K562 (cell line): Measurements from ENCODE around the gene TMEM126A. TPM values are rescaled to one million over a fixed set of nuclear protein-coding genes. Genes with fewer than 3 reads are reported as not detected.

Experiments used
- ATAC-seq: fragments of 200-7000 bp; cut with Tn5 transposase; 3 replicates; pipeline ENCODE4 v1.9.1; 2020; ENCODE audit warnings: moderate library complexity
- BruUV-seq: library from RNA; stranded (reverse); fragments of 400-500 nt; replicated peaks from 2 replicates; lab custom pipeline; 2021; lab: Mats Ljungman, UMichigan
- CTCF ChIA-PET: fragments of 300-600 bp; formaldehyde crosslinking; extraction: SDS; loops from one replicate; lab custom pipeline; 2021; ENCODE audit warnings: low intra/inter-chr PET ratio; lab: Yijun Ruan, JAX
- POLR2A ChIA-PET: fragments of 300-600, 350-650 bp; sonication (Branson Sonifier 250); formaldehyde crosslinking; extraction: SDS; loops from one replicate; lab custom pipeline; 2021; ENCODE audit warnings: antibody characterized with exemption, inconsistent platforms; lab: Yijun Ruan, JAX
- DNase-seq, 4 experiments: peaks; one replicate each; pipeline versions ENCODE4 v3.0.0 to v3.0.0-alpha.2; 2011 to 2018; ENCODE audit warnings: low spot score in 3 of 4, mixed read lengths in 3 of 4; ENCODE audit errors: extremely low read depth in 1 of 4
- FAIRE-seq: peaks from 2 replicates; lab custom pipeline; 2011; peaks lifted over from hg19 to GRCh38; lab: Jason Lieb, UNC
- H2AFZ ChIP-seq: 2 replicates; pipeline ENCODE4 v1.6.0; 2011; ENCODE audit warnings: low read depth, low read length, control low read depth, inconsistent platforms
- H3K27ac ChIP-seq: fragments of 200-600 bp; 3 replicates; pipeline ENCODE4 v1.8.0; 2011; ENCODE audit warnings: low read depth, mild to moderate bottlenecking, control low read depth, inconsistent platforms, low read length, moderate library complexity, mixed read lengths; ENCODE audit errors: extremely low read depth
- H3K27me3 ChIP-seq, 2 experiments: fragments of 300-600 bp in 1 of 2; 2 replicates in 1 of 2; 3 replicates in 1 of 2; pipeline versions ENCODE4 v1.6.0 to v1.8.0; 2011; ENCODE audit warnings: inconsistent platforms in 2 of 2, low read length in 2 of 2, mild to moderate bottlenecking in 1 of 2, mixed read lengths in 1 of 2, moderate library complexity in 1 of 2; ENCODE audit not compliant: control insufficient read depth in 2 of 2, insufficient read depth in 2 of 2
- H3K36me3 ChIP-seq: fragments of 300-600 bp; 3 replicates; pipeline ENCODE4 v1.8.0; 2011; ENCODE audit warnings: mild to moderate bottlenecking, low read length, inconsistent platforms; ENCODE audit not compliant: control insufficient read depth, insufficient read depth
- H3K4me1 ChIP-seq, 2 experiments: fragments of 200-600 bp in 1 of 2; replicated peaks in 1 of 2; 2 replicates in 1 of 2; 3 replicates in 1 of 2; pipeline versions ENCODE4 v1.5.1 to v1.8.0; 2011; ENCODE audit warnings: inconsistent platforms in 2 of 2, low read length in 2 of 2, mild to moderate bottlenecking in 1 of 2, mixed read lengths in 1 of 2, moderate library complexity in 1 of 2; ENCODE audit not compliant: control insufficient read depth in 2 of 2, insufficient read depth in 2 of 2
- H3K4me2 ChIP-seq: 2 replicates; pipeline ENCODE4 v1.6.1; 2011; ENCODE audit warnings: low read length, control low read depth, inconsistent platforms, mixed read lengths; ENCODE audit not compliant: insufficient read depth
- H3K4me3 ChIP-seq: fragments of 200-600 bp; sonication (generic), shearing (Covaris generic); 2 replicates; pipeline ENCODE4 v1.5.1; 2016; ENCODE audit warnings: control low read depth, inconsistent platforms
- H3K79me2 ChIP-seq: fragments of 200-600 bp; 3 replicates; pipeline ENCODE4 v1.8.0; 2011; ENCODE audit warnings: low read length, inconsistent platforms; ENCODE audit not compliant: control insufficient read depth, insufficient read depth
- H3K9ac ChIP-seq, 2 experiments: 2 replicates each; pipeline versions ENCODE4 v1.6.0 to v1.6.1; 2011; ENCODE audit warnings: low read depth in 2 of 2, low read length in 2 of 2, control low read depth in 1 of 2, inconsistent platforms in 1 of 2, mild to moderate bottlenecking in 1 of 2, mixed read lengths in 1 of 2; ENCODE audit not compliant: insufficient read depth in 1 of 2
- H3K9me1 ChIP-seq: one replicate; pipeline ENCODE4 v1.6.0; 2011; ENCODE audit warnings: inconsistent platforms, mild to moderate bottlenecking, low read length, moderate library complexity; ENCODE audit not compliant: control insufficient read depth, insufficient read depth
- H3K9me3 ChIP-seq: replicated peaks from 2 replicates; pipeline ENCODE4 v1.5.1; 2011; ENCODE audit warnings: low read depth, low read length, inconsistent platforms; ENCODE audit not compliant: control insufficient read depth, insufficient read depth
- H4K20me1 ChIP-seq: replicated peaks from 2 replicates; pipeline ENCODE4 v1.6.1; 2011; ENCODE audit warnings: low read length, inconsistent platforms, mixed read lengths; ENCODE audit not compliant: control insufficient read depth, insufficient read depth
- ATF1 ChIP-seq, 2 experiments: fragments of 450-650 bp in 1 of 2; IDR thresholded peaks; 2 replicates each; pipeline ENCODE4 v1.6.1; 2016; ENCODE audit warnings: missing compliant biosample characterization in 1 of 2, missing genetic modification characterization in 1 of 2
- CREBBP ChIP-seq: IDR thresholded peaks from one replicate; pipeline ENCODE4 v1.6.1; 2012; ENCODE audit warnings: low read depth, mild to moderate bottlenecking, control low read depth, inconsistent platforms, low read length
- E2F6 ChIP-seq, 2 experiments: IDR thresholded peaks; 2 replicates each; pipeline ENCODE4 v1.6.1; 2011; ENCODE audit warnings: borderline replicate concordance in 1 of 2, control low read depth in 1 of 2, low read depth in 1 of 2, low read length in 1 of 2, mild to moderate bottlenecking in 1 of 2, mixed read lengths in 1 of 2, moderate library complexity in 1 of 2; ENCODE audit not compliant: insufficient read depth in 1 of 2, insufficient read length in 1 of 2, poor library complexity in 1 of 2, severe bottlenecking in 1 of 2; ENCODE audit errors: extremely low read depth in 1 of 2
- FOXM1 ChIP-seq, 2 experiments: fragments of 450-650 bp in 1 of 2; sonication (generic) in 1 of 2; formaldehyde crosslinking in 1 of 2; IDR thresholded peaks; 2 replicates each; pipeline versions ENCODE4 v1.6.1 to v1.9.0; 2017 to 2022; ENCODE audit warnings: low read depth in 2 of 2, mild to moderate bottlenecking in 2 of 2, missing genetic modification reagents in 1 of 2, moderate library complexity in 1 of 2
- GATA2 ChIP-seq: sonication (generic); formaldehyde crosslinking; IDR thresholded peaks from 2 replicates; pipeline ENCODE4 v1.4.0; 2020; ENCODE audit warnings: mild to moderate bottlenecking, missing genetic modification reagents
- HDAC2 ChIP-seq: fragments of 450-650 bp; IDR thresholded peaks from 2 replicates; pipeline ENCODE4 v1.6.1; 2016; ENCODE audit warnings: mild to moderate bottlenecking
- KDM2B ChIP-seq: fragments of 250-450 bp; sonication (Bioruptor Pico); IDR thresholded peaks from 2 replicates; pipeline ENCODE4 v1.8.0; 2021; ENCODE audit warnings: mild to moderate bottlenecking, moderate library complexity
- MAFK ChIP-seq: IDR thresholded peaks from 2 replicates; pipeline ENCODE4 v1.6.1; 2011; ENCODE audit warnings: low read length, improper control_type of control experiment
- MCM7 ChIP-seq, 2 experiments: fragments of 450-650 bp; IDR thresholded peaks; 2 replicates each; pipeline ENCODE4 v1.6.1; 2016 to 2018
- NUFIP1 ChIP-seq: fragments of 450-650 bp; IDR thresholded peaks from 2 replicates; pipeline ENCODE4 v1.6.1; 2018; ENCODE audit not compliant: partially characterized antibody
- SMARCE1 ChIP-seq: fragments of 450-650 bp; IDR thresholded peaks from 2 replicates; pipeline ENCODE4 v1.7.1; 2016; ENCODE audit warnings: mild to moderate bottlenecking
- ZNF143 ChIP-seq: sonication (generic); formaldehyde crosslinking; IDR thresholded peaks from 2 replicates; pipeline ENCODE4 v1.9.0; 2022; ENCODE audit warnings: mild to moderate bottlenecking, missing genetic modification reagents
- ZNF232 ChIP-seq: sonication (generic); formaldehyde crosslinking; IDR thresholded peaks from 2 replicates; pipeline ENCODE4 v1.8.0; 2022; ENCODE audit warnings: mild to moderate bottlenecking, missing genetic modification reagents
- ZNF511 ChIP-seq: sonication (generic); formaldehyde crosslinking; IDR thresholded peaks from 2 replicates; pipeline ENCODE4 v1.8.0; 2022; ENCODE audit warnings: mild to moderate bottlenecking, missing genetic modification reagents
- ZNF668 ChIP-seq: fragments of 250-450 bp; sonication (Bioruptor Pico); IDR thresholded peaks from 2 replicates; pipeline ENCODE4 v1.8.0; 2022; ENCODE audit warnings: mild to moderate bottlenecking, inconsistent platforms
- WGBS: fragments of 100-300 bp; shearing (Covaris generic); methylation state at CpG from one replicate; pipeline ENCODE4 v1.1.6; 2016; ENCODE audit warnings: low coverage, mixed read lengths; ENCODE audit not compliant: insufficient coverage; ENCODE audit errors: missing lambda C conversion rate; 5-methylcytosine and 5-hydroxymethylcytosine counted together
- in situ Hi-C: fragments of 300-500 bp; cut with MboI; formaldehyde crosslinking; loops from 4 replicates; pipeline ENCODE4 v1.15.0; 2018; ENCODE audit warnings: inconsistent platforms, mixed read lengths
- intact Hi-C: fragments of 100-400 bp; cut with micrococcal nuclease; formaldehyde crosslinking; loops from 2 replicates; pipeline ENCODE4 v1.14.2; 2022
- polyA plus RNA-seq, 8 experiments: library from polyadenylated mRNA; depleted of rRNA in 4 of 8; stranded (reverse) in 5 of 8; unstranded in 3 of 8; fragments of >200 nt; fragmentation: Nextera tagmentation in 2 of 8; fragmentation: Illumina TruSeq in 1 of 8; extraction: Ambion mirVana in 2 of 8; extraction: Trizol in 1 of 8; gene quantifications; 2 replicates each; pipeline versions ENCODE4 v1.2.1 to v1.2.3, GENCODE V29; 2011 to 2014; ENCODE audit warnings: inconsistent platforms in 1 of 8, missing spikeins in 1 of 8
- total RNA-seq, 7 experiments: library from RNA; depleted of rRNA in 6 of 7; stranded (reverse); fragments of >200 nt in 6 of 7; fragmentation: Illumina TruSeq in 2 of 7; extraction: Trizol in 2 of 7; gene quantifications; 2 replicates each; pipeline versions ENCODE4 v1.2.1 to v1.2.3, GENCODE V29; 2011 to 2021; ENCODE audit warnings: low replicate concordance in 1 of 7
- TF ChIP-seq, protein P1 (sequence below): fragments of 250-450 bp; sonication (Bioruptor Pico); IDR thresholded peaks from 2 replicates; pipeline ENCODE4 v1.9.0; 2021; ENCODE audit warnings: mild to moderate bottlenecking, inconsistent platforms

The TMEM126A gene
- total and polyA plus RNA-seq, 9 of the 15 experiments (the other 6 are each of a cell fraction or from before 2014, with no cell fraction given) = 19.3 to 154 (median 56.3) TPM

DNA sequence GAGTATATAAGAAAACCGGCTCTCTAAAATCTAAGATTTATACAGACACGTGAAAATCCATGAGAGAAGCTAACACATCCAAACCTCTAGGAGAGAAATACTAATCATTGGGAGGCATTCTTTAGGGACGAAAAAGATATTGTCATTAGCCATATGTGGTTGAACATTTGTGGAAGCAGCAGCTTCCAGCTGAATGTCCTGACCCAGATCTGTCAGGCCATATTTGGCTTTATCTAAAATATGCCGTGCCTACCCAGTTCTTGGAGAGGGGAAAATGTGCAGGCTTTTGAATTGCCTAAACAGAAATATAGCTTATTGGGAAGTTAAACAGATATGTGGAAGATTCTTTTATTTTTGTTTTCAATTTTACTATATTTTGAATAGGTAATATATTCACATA, 31.8 kb downstream of the TMEM126A start (continued):
- TF ChIP-seq KDM2B (CRISPR knock-in tag) = no peak
- TF ChIP-seq FOXM1 (IDR thresholded peaks at IDR 0.05; ENCODE audit: low read depth) = no peak
- TF ChIP-seq FOXM1 (CRISPR knock-in tag; IDR thresholded peaks at IDR 0.05; ENCODE audit: low read depth) = no peak
- no peak for TF ChIP-seq HDAC2
- TF ChIP-seq ZNF232 = no peak
- TF ChIP-seq, protein P1, sequence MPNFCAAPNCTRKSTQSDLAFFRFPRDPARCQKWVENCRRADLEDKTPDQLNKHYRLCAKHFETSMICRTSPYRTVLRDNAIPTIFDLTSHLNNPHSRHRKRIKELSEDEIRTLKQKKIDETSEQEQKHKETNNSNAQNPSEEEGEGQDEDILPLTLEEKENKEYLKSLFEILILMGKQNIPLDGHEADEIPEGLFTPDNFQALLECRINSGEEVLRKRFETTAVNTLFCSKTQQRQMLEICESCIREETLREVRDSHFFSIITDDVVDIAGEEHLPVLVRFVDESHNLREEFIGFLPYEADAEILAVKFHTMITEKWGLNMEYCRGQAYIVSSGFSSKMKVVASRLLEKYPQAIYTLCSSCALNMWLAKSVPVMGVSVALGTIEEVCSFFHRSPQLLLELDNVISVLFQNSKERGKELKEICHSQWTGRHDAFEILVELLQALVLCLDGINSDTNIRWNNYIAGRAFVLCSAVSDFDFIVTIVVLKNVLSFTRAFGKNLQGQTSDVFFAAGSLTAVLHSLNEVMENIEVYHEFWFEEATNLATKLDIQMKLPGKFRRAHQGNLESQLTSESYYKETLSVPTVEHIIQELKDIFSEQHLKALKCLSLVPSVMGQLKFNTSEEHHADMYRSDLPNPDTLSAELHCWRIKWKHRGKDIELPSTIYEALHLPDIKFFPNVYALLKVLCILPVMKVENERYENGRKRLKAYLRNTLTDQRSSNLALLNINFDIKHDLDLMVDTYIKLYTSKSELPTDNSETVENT (CRISPR knock-in tag) = no peak
- TF ChIP-seq SMARCE1 = no peak
- no peak for TF ChIP-seq CREBBP
- no peak for TF ChIP-seq ATF1 (CRISPR knock-in tag; IDR thresholded peaks at IDR 0.05)
- TF ChIP-seq ATF1 (tag; IDR thresholded peaks at IDR 0.05) = no peak
- no peak for TF ChIP-seq ZNF143 (CRISPR knock-in tag)

GRCh38 chr11:85680897-85681296, 33.1 kb downstream of the TMEM126A start:
- intact Hi-C loops (no loop called here), in situ Hi-C loops (no loop called here)
- DNase-seq (no peak), FAIRE-seq (no peak), ATAC-seq (no peak)
- 0% methylated on average over 1 of the region's 1 CpG for WGBS
- Histone ChIP-seq H2AFZ (no peak overlapping the region), H3K9me1 (no peaks in the 10 kb centered on the region), H3K9me3 (no peaks in the 10 kb centered on the region), H3K36me3 (no peaks in the 10 kb centered on the region), H3K27ac (no peak overlapping the region), H3K27me3 (peaks cover 0 to 22% of the 10 kb centered on the region in 2 experiments; a peak in 4 of 5 replicates), H3K4me2 (no peak overlapping the region), H4K20me1 (no peaks in the 10 kb centered on the region), H3K4me1 (peaks cover 0 to 9% of the 10 kb centered on the region in 2 experiments; a peak in 1 of 5 replicates), H3K79me2 (no peaks in the 10 kb centered on the region), H3K4me3 (no peak overlapping the region), H3K9ac (no peak overlapping the region)
- CTCF ChIA-PET = no interaction called here
- POLR2A ChIA-PET = interaction anchor here (1.7 to 2.4 kb wide), 2 partner anchors 9 to 16 kb away, joined by 6 to 7 read pairs; partner anchors contain the start of gene CREBZF
- TF ChIP-seq MAFK = no peak
- no peak for TF ChIP-seq E2F6 (IDR thresholded peaks at IDR 0.05; ENCODE audit: borderline replicate concordance in 1 of 2, extremely low read depth in 1 of 2, insufficient read depth in 1 of 2, insufficient read length in 1 of 2, low read depth in 1 of 2, low read length in 1 of 2, poor library complexity in 1 of 2, severe bottlenecking in 1 of 2)
- no peak for TF ChIP-seq GATA2 (CRISPR knock-in tag)
- no peak for TF ChIP-seq ZNF511 (CRISPR knock-in tag)
- TF ChIP-seq ZNF668 (CRISPR knock-in tag) = no peak
- no peak for TF ChIP-seq MCM7 (IDR thresholded peaks at IDR 0.05)
- TF ChIP-seq NUFIP1 = no peak
- BruUV-seq = no TSS peak
